Measurements from ENCODE around the gene ISG20L2.

The ISG20L2 gene

DNA sequence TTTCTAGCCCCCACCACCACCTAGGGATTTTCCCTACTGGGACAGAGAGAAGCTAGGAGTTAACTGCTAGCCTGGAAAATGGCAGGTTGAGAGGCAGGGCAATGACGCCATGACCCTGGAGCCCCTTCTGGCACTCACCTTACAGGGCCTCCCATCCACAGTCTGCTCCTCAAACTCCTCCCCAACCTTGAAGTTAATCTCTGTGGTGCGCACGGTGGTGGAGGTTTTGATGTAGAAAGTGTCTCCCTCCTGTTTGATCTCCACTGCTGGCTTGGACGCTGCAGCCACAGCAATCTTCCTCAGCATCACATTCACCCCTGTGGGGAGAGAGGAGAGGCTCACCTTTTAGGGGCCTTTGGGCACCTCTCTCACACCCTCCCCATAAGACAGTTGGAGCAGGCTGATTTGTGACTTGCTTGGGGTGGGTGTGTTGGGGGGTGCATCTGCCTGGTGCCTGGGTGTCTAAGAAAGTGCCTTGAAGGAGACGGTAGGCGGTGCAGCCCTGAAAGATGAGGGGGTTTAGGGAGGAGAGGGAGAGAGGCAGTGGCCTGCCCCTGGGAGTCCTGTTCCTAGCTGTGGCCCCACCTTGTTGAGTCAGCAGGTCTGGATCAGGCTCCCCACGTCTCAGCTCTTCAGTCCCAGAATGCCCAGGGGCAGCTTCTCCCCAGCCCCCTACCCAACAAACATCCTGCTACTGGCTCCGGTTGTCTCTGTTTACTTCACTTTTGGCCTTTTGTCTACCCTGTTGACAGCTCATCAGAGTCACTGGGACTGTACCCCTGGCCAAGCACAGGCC lies 27.6 kb downstream of the ISG20L2 start:
- TF ChIP-seq, protein P1, sequence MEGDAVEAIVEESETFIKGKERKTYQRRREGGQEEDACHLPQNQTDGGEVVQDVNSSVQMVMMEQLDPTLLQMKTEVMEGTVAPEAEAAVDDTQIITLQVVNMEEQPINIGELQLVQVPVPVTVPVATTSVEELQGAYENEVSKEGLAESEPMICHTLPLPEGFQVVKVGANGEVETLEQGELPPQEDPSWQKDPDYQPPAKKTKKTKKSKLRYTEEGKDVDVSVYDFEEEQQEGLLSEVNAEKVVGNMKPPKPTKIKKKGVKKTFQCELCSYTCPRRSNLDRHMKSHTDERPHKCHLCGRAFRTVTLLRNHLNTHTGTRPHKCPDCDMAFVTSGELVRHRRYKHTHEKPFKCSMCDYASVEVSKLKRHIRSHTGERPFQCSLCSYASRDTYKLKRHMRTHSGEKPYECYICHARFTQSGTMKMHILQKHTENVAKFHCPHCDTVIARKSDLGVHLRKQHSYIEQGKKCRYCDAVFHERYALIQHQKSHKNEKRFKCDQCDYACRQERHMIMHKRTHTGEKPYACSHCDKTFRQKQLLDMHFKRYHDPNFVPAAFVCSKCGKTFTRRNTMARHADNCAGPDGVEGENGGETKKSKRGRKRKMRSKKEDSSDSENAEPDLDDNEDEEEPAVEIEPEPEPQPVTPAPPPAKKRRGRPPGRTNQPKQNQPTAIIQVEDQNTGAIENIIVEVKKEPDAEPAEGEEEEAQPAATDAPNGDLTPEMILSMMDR (IDR thresholded peaks at IDR 0.05; ENCODE audit: low read depth, low read length): no peak
- DNase-seq (ENCODE audit: low read depth in 2 of 2): no peak
- no peak overlapping the region for H3K4me3 ChIP-seq (replicated peaks in 1 of 2; ENCODE audit: low read depth in 2 of 2, low read length in 2 of 2)

DNA sequence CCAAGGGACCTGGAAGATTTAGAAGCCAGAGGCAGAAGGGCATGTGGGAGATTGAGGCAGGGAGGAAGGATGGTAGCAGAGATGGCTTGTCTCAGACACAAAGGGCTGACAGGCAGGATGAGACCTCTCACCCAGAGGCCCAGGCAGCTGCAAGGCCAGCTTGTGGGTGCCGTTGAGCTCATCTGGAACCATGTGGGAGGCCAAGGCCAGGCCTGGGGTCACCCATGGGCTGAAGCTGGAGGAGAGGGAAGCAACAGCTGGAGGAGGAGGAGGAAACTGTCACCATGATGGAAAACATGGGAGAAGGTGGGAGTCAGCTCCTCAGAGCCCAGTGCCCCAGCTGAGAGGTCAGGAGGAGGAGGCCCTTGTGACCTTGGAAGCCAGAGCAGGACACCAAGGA lies 29.6 kb downstream of the ISG20L2 start:
- TF ChIP-seq, protein P1 (IDR thresholded peaks at IDR 0.05; ENCODE audit: low read depth, low read length): no peak
- H3K4me3 ChIP-seq (replicated peaks in 1 of 2; ENCODE audit: low read depth in 2 of 2, low read length in 2 of 2): no peak overlapping the region
- no peak for DNase-seq (ENCODE audit: low read depth in 2 of 2)

- no peak for DNase-seq (ENCODE audit: low read depth in 2 of 2)
- H3K4me3 ChIP-seq (replicated peaks in 1 of 2; ENCODE audit: low read depth in 2 of 2, low read length in 2 of 2): no peak overlapping the region
- TF ChIP-seq, protein P1 (IDR thresholded peaks at IDR 0.05; ENCODE audit: low read depth, low read length): no peak
These were observed 31.1 kb downstream of the ISG20L2 start for GRCh38 chr1:156697481-156697880.

GRCh38 chr1:156696755-156697154 lies 31.8 kb downstream of the ISG20L2 start:
- TF ChIP-seq, protein P1 (IDR thresholded peaks at IDR 0.05; ENCODE audit: low read depth, low read length): no peak
- H3K4me3 ChIP-seq (replicated peaks in 1 of 2; ENCODE audit: low read depth in 2 of 2, low read length in 2 of 2): no peak overlapping the region
- no peak for DNase-seq (ENCODE audit: low read depth in 2 of 2)

DNA sequence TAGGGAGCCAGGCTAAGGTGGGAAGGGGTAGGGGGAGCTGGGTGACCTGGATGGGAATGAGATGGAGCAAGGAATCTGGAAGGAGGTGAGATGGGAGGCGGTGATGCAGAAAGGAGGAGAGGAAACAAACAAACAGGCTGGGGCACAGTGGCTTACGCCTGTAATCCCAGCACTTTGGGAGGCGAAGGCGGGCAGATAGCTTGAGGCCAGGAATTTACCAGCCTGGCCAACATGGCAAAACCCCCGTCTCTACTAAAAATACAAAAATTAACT lies 33.9 kb downstream of the ISG20L2 start:
- TF ChIP-seq, protein P1 (IDR thresholded peaks at IDR 0.05; ENCODE audit: low read depth, low read length): no peak
- no peak overlapping the region for H3K4me3 ChIP-seq (replicated peaks in 1 of 2; ENCODE audit: low read depth in 2 of 2, low read length in 2 of 2)

GRCh38 chr1:156693848-156694689 lies 34.5 kb downstream of the ISG20L2 start:
- no peak overlapping the region for H3K4me3 ChIP-seq (replicated peaks in 1 of 2; ENCODE audit: low read depth in 2 of 2, low read length in 2 of 2)
- no peak for DNase-seq (ENCODE audit: low read depth in 2 of 2)
- TF ChIP-seq, protein P1 (IDR thresholded peaks at IDR 0.05; ENCODE audit: low read depth, low read length): no peak

More for the DNA sequence above, 33.9 kb downstream of the ISG20L2 start:
- DNase-seq (ENCODE audit: low read depth in 2 of 2): no peak

Measured in cardiac fibroblast (primary cell).